OCI-LY3 (cell line): ENCODE measurements around the gene ORC4.

Experiments
- EZH2phosphoT487 ChIP-seq: fragments of 200-600 bp; shearing (Covaris generic); IDR thresholded peaks from 2 replicates; pipeline ENCODE4 v1.6.1; 2018; ENCODE audit warnings: antibody characterized with exemption, mixed run types, low read depth
- TF ChIP-seq, protein P1 (sequence below): fragments of 200-600, 300-600 bp; sonication (generic); IDR thresholded peaks from 2 replicates; pipeline ENCODE4 v1.5.1; 2014; ENCODE audit warnings: antibody characterized with exemption, low read length, low read depth

DNA sequence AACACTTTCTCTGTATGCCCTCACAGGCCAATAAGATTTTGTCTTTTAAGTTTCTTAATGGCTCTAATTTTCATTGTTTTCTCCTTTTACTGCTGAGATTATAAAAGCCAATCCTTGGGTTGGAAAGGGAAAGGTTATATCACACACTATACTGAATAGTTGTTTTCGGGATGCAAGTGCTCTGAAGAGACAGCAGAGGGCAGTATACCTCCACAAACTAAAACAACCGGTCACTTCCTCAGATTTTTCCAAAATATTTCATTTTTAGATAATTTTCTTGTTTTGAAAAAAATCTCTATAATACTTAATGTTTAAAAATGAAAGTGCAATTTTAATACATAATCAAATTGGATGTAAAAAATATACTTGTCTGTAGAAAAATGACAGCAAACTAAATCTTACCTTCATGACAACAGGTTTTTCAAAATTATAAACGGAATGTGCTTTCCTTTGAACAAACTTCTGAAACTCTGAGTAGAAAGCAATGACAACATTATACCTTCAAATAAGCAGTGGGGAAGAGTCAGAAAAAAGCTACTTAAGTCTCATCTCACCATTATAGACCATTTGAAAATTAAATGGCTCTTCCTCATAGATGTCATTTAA lies 82.7 kb downstream of the ORC4 start:
- TF ChIP-seq, protein P1, sequence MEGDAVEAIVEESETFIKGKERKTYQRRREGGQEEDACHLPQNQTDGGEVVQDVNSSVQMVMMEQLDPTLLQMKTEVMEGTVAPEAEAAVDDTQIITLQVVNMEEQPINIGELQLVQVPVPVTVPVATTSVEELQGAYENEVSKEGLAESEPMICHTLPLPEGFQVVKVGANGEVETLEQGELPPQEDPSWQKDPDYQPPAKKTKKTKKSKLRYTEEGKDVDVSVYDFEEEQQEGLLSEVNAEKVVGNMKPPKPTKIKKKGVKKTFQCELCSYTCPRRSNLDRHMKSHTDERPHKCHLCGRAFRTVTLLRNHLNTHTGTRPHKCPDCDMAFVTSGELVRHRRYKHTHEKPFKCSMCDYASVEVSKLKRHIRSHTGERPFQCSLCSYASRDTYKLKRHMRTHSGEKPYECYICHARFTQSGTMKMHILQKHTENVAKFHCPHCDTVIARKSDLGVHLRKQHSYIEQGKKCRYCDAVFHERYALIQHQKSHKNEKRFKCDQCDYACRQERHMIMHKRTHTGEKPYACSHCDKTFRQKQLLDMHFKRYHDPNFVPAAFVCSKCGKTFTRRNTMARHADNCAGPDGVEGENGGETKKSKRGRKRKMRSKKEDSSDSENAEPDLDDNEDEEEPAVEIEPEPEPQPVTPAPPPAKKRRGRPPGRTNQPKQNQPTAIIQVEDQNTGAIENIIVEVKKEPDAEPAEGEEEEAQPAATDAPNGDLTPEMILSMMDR: peak; percentile 83
- TF ChIP-seq EZH2phosphoT487: no peak
